Parathyroid adenoma (tissue), 2 donors: ENCODE data around the gene ZNF469.

Experiments
- H2AFZ ChIP-seq: fragments of 300-600 bp; sonication (generic); one replicate; pipeline ENCODE4 v1.7.0; 2017; ENCODE audit warnings: antibody characterized with exemption, mild to moderate bottlenecking
- H3K27ac ChIP-seq: fragments of 300-600 bp; sonication (generic); one replicate; pipeline ENCODE4 v1.7.0; 2017
- H3K27me3 ChIP-seq: fragments of 300-600 bp; sonication (generic); one replicate; pipeline ENCODE4 v1.7.0; 2017; ENCODE audit warnings: low read length; ENCODE audit not compliant: control insufficient read depth, insufficient read depth
- H3K36me3 ChIP-seq: fragments of 300-600 bp; sonication (generic); one replicate; pipeline ENCODE4 v1.7.0; 2017; ENCODE audit warnings: low read length; ENCODE audit not compliant: control insufficient read depth, insufficient read depth
- H3K4me1 ChIP-seq: fragments of 300-600 bp; sonication (generic); one replicate; pipeline ENCODE4 v1.7.0; 2017; ENCODE audit warnings: control low read depth
- H3K4me2 ChIP-seq: fragments of 300-600 bp; sonication (generic); one replicate; pipeline ENCODE4 v1.7.0; 2017; ENCODE audit warnings: low read length
- H3K4me3 ChIP-seq: fragments of 300-600 bp; sonication (generic); one replicate; pipeline ENCODE4 v1.7.0; 2017; ENCODE audit warnings: low read depth, low read length
- H3K79me2 ChIP-seq: fragments of 300-600 bp; sonication (generic); one replicate; pipeline ENCODE4 v1.7.0; 2017; ENCODE audit warnings: control low read depth
- H3K9ac ChIP-seq: fragments of 300-600 bp; sonication (generic); one replicate; pipeline ENCODE4 v1.7.0; 2017; ENCODE audit warnings: mild to moderate bottlenecking
- H3K9me3 ChIP-seq: fragments of 300-600 bp; sonication (generic); one replicate; pipeline ENCODE4 v1.7.0; 2017; ENCODE audit warnings: low read length; ENCODE audit not compliant: control insufficient read depth
- TF ChIP-seq, protein P1 (sequence below): fragments of 300-600 bp; sonication (generic); IDR thresholded peaks from one replicate; pipeline ENCODE4 v1.7.0; 2017; ENCODE audit warnings: antibody characterized with exemption, mild to moderate bottlenecking
- donor health status: primary hyperparathyroidism.

Gene ZNF469

DNA sequence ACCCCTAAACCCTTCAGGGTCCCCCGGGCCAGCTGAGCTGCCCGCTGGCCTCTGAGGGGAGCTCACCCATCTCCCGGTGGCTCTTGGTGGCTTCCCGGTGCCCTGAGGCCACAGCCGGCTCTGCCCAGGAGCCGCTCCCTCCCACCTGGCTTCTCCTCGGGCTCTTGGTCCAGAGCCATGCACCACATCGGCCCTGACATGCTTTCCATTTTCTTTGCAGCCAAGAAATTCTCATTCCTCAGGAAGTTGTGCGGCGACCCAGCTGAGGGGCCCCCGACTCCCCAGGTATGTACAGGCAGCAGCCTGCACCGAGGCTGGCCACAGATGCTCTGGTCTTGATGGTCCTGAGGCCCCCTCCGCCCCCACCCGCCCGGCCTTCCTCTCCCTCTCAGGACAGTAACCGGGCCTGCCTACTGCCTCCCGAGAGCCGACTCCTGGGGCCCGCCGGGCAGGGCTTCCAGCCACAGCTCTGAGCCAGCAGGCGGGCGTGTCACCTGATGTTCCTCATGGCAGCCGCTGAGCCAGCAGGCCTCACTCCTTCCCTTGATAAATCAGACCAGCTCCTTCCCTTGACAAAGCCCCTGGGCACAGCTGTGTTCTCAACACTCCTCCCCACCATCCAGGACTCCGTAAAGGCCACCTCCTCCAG, 42.0 kb downstream of the ZNF469 start:
- Histone ChIP-seq H3K9ac (no peak overlapping the region), H3K4me2 (no peak overlapping the region), H3K79me2 (no peaks in the 10 kb centered on the region), H3K27ac (no peak overlapping the region), H3K27me3 (no peaks in the 10 kb centered on the region), H3K4me3 (no peak overlapping the region), H3K9me3 (no peaks in the 10 kb centered on the region), H2AFZ (no peak overlapping the region), H3K36me3 (no peaks in the 10 kb centered on the region), H3K4me1 (no peaks in the 10 kb centered on the region)
- TF ChIP-seq, protein P1, sequence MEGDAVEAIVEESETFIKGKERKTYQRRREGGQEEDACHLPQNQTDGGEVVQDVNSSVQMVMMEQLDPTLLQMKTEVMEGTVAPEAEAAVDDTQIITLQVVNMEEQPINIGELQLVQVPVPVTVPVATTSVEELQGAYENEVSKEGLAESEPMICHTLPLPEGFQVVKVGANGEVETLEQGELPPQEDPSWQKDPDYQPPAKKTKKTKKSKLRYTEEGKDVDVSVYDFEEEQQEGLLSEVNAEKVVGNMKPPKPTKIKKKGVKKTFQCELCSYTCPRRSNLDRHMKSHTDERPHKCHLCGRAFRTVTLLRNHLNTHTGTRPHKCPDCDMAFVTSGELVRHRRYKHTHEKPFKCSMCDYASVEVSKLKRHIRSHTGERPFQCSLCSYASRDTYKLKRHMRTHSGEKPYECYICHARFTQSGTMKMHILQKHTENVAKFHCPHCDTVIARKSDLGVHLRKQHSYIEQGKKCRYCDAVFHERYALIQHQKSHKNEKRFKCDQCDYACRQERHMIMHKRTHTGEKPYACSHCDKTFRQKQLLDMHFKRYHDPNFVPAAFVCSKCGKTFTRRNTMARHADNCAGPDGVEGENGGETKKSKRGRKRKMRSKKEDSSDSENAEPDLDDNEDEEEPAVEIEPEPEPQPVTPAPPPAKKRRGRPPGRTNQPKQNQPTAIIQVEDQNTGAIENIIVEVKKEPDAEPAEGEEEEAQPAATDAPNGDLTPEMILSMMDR = no peak

DNA sequence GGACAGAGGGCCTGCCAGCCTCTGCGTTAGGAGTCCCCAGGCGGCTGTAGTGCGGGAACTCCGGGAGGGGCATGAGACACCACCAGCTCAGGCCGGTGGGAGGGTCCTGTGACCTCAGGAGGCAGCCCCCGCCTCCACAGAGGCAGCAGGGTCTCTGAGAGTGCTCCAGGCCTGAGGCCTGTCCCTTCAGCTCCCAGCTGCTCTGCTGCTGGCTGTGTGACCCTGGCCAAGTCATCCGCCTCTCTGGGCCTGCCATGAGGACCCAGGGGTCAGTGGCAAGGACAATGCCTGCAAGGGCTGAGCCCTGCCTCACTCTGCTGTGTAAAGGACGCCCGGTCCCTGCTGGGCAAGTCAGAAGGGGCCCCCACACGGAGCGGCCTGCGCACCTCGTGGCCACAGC, 43.3 kb downstream of the ZNF469 start:
- no peak overlapping the region for H3K4me2 ChIP-seq
- no peak overlapping the region for H3K9ac ChIP-seq
- no peaks in the 10 kb centered on the region for H3K79me2 ChIP-seq
- no peak overlapping the region for H3K27ac ChIP-seq
- H2AFZ ChIP-seq = no peak overlapping the region
- H3K9me3 ChIP-seq = no peaks in the 10 kb centered on the region
- H3K36me3 ChIP-seq = no peaks in the 10 kb centered on the region
- H3K4me3 ChIP-seq = no peak overlapping the region
- no peaks in the 10 kb centered on the region for H3K4me1 ChIP-seq
- TF ChIP-seq, protein P1 = no peak
- no peaks in the 10 kb centered on the region for H3K27me3 ChIP-seq

DNA sequence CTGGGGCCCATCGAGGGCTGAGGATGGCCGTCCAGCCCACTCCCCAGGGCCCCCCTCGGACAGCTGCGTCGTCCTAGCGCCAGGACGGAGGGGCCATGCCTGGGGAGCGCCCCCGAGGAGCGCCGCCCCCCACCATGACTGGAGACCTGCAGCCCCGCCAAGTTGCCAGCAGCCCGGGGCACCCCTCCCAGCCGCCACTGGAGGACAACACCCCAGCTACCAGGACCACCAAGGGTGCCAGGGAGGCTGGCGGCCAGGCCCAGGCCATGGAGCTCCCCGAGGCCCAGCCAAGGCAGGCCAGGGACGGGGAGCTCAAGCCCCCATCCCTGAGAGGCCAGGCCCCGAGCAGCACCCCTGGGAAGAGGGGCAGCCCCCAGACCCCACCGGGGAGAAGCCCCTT, 44.6 kb downstream of the ZNF469 start:
- no peak overlapping the region for H3K4me3 ChIP-seq
- no peak overlapping the region for H3K4me2 ChIP-seq
- H3K9me3 ChIP-seq = no peaks in the 10 kb centered on the region
- no peaks in the 10 kb centered on the region for H3K79me2 ChIP-seq
- H3K9ac ChIP-seq = no peak overlapping the region
- no peak overlapping the region for H3K27ac ChIP-seq
- no peaks in the 10 kb centered on the region for H3K4me1 ChIP-seq
- TF ChIP-seq, protein P1 = no peak
- no peak overlapping the region for H2AFZ ChIP-seq
- no peaks in the 10 kb centered on the region for H3K36me3 ChIP-seq
- H3K27me3 ChIP-seq = no peaks in the 10 kb centered on the region

DNA sequence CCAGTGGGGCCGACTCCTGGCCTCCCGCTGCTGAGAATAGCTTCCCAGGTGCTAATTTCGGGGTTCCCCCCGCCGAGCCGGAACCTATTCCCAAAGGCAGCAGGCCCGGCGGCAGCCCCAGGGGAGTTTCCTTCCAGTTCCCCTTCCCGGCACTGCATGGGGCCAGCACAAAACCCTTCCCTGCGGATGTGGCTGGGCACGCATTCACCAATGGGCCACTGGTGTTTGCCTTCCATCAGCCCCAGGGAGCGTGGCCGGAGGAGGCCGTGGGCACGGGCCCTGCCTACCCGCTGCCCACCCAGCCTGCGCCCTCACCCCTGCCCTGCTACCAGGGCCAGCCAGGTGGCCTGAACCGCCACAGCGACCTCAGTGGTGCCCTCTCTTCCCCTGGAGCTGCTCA, 45.4 kb downstream of the ZNF469 start:
- TF ChIP-seq, protein P1 = no peak
- Histone ChIP-seq H3K36me3 (no peaks in the 10 kb centered on the region), H3K79me2 (no peaks in the 10 kb centered on the region), H2AFZ (no peak overlapping the region), H3K4me3 (no peak overlapping the region), H3K27ac (no peak overlapping the region), H3K9me3 (no peaks in the 10 kb centered on the region), H3K4me2 (no peak overlapping the region), H3K27me3 (no peaks in the 10 kb centered on the region), H3K9ac (no peak overlapping the region), H3K4me1 (no peaks in the 10 kb centered on the region)
